GM23338 (cell line): ENCODE results near the gene LLPH. TPM values are rescaled to one million over a fixed set of nuclear protein-coding genes. Genes with fewer than 3 reads are reported as not detected.

Experiments used
- ATAC-seq: fragments of 200-7000 bp; cut with Tn5 transposase; 3 replicates; pipeline ENCODE4 v1.9.1; 2020
- DNase-seq: peaks from one replicate; pipeline ENCODE4 v3.0.0-alpha.2; 2015; ENCODE audit warnings: low spot score
- H2AFZ ChIP-seq: fragments of 200-600 bp; sonication (generic); 2 replicates; pipeline ENCODE4 v1.8.0; 2016; ENCODE audit warnings: antibody characterized with exemption, mild to moderate bottlenecking, moderate library complexity
- H3F3A ChIP-seq: fragments of 200-600 bp; sonication (generic); replicated peaks from 2 replicates; pipeline ENCODE4 v1.8.0; 2017; ENCODE audit warnings: antibody characterized with exemption, mixed run types, low read depth
- H3K27ac ChIP-seq: fragments of 200-600 bp; sonication (generic); 2 replicates; pipeline ENCODE4 v1.6.1; 2016; ENCODE audit warnings: low read depth
- H3K27me3 ChIP-seq: fragments of 200-600 bp; sonication (generic); 2 replicates; pipeline ENCODE4 v1.8.0; 2016; ENCODE audit warnings: mild to moderate bottlenecking, mixed run types, moderate library complexity; ENCODE audit not compliant: insufficient read depth
- H3K36me3 ChIP-seq: fragments of 200-600 bp; sonication (generic); 2 replicates; pipeline ENCODE4 v1.8.0; 2016; ENCODE audit warnings: mild to moderate bottlenecking; ENCODE audit not compliant: insufficient read depth
- H3K4me1 ChIP-seq: fragments of 200-600 bp; sonication (generic); 2 replicates; pipeline ENCODE4 v1.8.0; 2016; ENCODE audit warnings: mild to moderate bottlenecking, moderate library complexity; ENCODE audit not compliant: insufficient read depth
- H3K4me2 ChIP-seq: fragments of 200-600 bp; sonication (generic); 2 replicates; pipeline ENCODE4 v1.7.1; 2017; ENCODE audit warnings: mixed run types
- H3K4me3 ChIP-seq: fragments of 200-600 bp; sonication (generic); 2 replicates; pipeline ENCODE4 v1.6.1; 2016; ENCODE audit warnings: mixed run types
- H3K79me2 ChIP-seq: fragments of 200-600 bp; sonication (generic); replicated peaks from 2 replicates; pipeline ENCODE4 v1.8.0; 2017; ENCODE audit warnings: mild to moderate bottlenecking; ENCODE audit not compliant: insufficient read depth
- H3K9me2 ChIP-seq: fragments of 200-600 bp; sonication (generic); 2 replicates; pipeline ENCODE4 v1.8.0; 2017; ENCODE audit not compliant: insufficient read depth
- H4K20me1 ChIP-seq: fragments of 200-600 bp; sonication (generic); replicated peaks from 2 replicates; pipeline ENCODE4 v1.8.0; 2017; ENCODE audit warnings: mild to moderate bottlenecking; ENCODE audit not compliant: insufficient read depth
- H3K27ac Mint-ChIP-seq: 2 replicates; pipeline ENCODE4 v1.8.0; 2020; ENCODE audit warnings: inconsistent platforms, mild to moderate bottlenecking, moderate library complexity, mixed read lengths
- H3K27me3 Mint-ChIP-seq: 3 replicates; pipeline ENCODE4 v1.8.0; 2022; ENCODE audit warnings: low read depth, mild to moderate bottlenecking, moderate library complexity, mixed read lengths, inconsistent platforms; ENCODE audit not compliant: insufficient read depth, poor library complexity
- H3K36me3 Mint-ChIP-seq: 3 replicates; pipeline ENCODE4 v1.8.0; 2021; ENCODE audit warnings: low read depth, mild to moderate bottlenecking, inconsistent platforms, moderate library complexity, mixed read lengths
- H3K4me1 Mint-ChIP-seq: 3 replicates; pipeline ENCODE4 v1.8.0; 2020; ENCODE audit warnings: mild to moderate bottlenecking, inconsistent platforms, mixed read lengths
- H3K4me3 Mint-ChIP-seq: 3 replicates; pipeline ENCODE4 v1.8.0; 2021; ENCODE audit warnings: moderate library complexity, mild to moderate bottlenecking, inconsistent platforms, mixed read lengths
- H3K9me3 Mint-ChIP-seq: 3 replicates; pipeline ENCODE4 v1.8.0; 2020; ENCODE audit warnings: moderate library complexity, mild to moderate bottlenecking, inconsistent platforms, mixed read lengths
- CREB1 ChIP-seq: fragments of 250-450 bp; sonication (Bioruptor Pico); IDR thresholded peaks from 2 replicates; pipeline ENCODE4 v1.5.0; 2020; ENCODE audit warnings: low read depth, mild to moderate bottlenecking, moderate library complexity
- CTCF ChIP-seq, 2 experiments: fragments of 200-600 bp in 1 of 2; sonication (generic) in 1 of 2; conservative IDR thresholded peaks; 2 replicates each; pipeline versions ENCODE4 v1.5.1 to v1.6.1; 2016 to 2017; ENCODE audit warnings: antibody characterized with exemption in 2 of 2, low read depth in 2 of 2, mild to moderate bottlenecking in 2 of 2, moderate library complexity in 1 of 2
- ETS1 ChIP-seq: IDR thresholded peaks from 2 replicates; pipeline ENCODE4 v1.6.1; 2016; ENCODE audit warnings: antibody characterized with exemption
- EZH2 ChIP-seq: fragments of 200-600 bp; sonication (generic); IDR thresholded peaks from one replicate; pipeline ENCODE4 v1.8.0; 2017; ENCODE audit warnings: antibody characterized with exemption, mild to moderate bottlenecking, low read depth; ENCODE audit not compliant: unreplicated experiment
- EZH2phosphoT487 ChIP-seq: fragments of 200-600 bp; sonication (generic); IDR thresholded peaks from one replicate; pipeline ENCODE4 v1.8.1; 2018; ENCODE audit warnings: antibody characterized with exemption; ENCODE audit not compliant: unreplicated experiment
- JUNB ChIP-seq: IDR thresholded peaks from one replicate; pipeline ENCODE4 v1.6.1; 2016; ENCODE audit warnings: antibody characterized with exemption; ENCODE audit not compliant: unreplicated experiment
- NANOG ChIP-seq: IDR thresholded peaks from 2 replicates; pipeline ENCODE4 v1.6.1; 2016; ENCODE audit warnings: antibody characterized with exemption, borderline replicate concordance
- POLR2AphosphoS5 ChIP-seq: IDR thresholded peaks from 2 replicates; pipeline ENCODE4 v1.6.1; 2016; ENCODE audit warnings: antibody characterized with exemption, low read depth
- REST ChIP-seq: IDR thresholded peaks from one replicate; pipeline ENCODE4 v1.6.1; 2018; ENCODE audit warnings: antibody characterized with exemption; ENCODE audit not compliant: unreplicated experiment
- STAT1 ChIP-seq: IDR thresholded peaks from one replicate; pipeline ENCODE4 v1.6.1; 2016; ENCODE audit warnings: antibody characterized with exemption; ENCODE audit not compliant: unreplicated experiment
- ZNF114 ChIP-seq: fragments of 250-450 bp; sonication (Bioruptor Pico); IDR thresholded peaks from 2 replicates; pipeline ENCODE4 v1.5.0; 2020; ENCODE audit warnings: mild to moderate bottlenecking, moderate library complexity
- ZNF331 ChIP-seq: fragments of 250-450 bp; sonication (Bioruptor Pico); IDR thresholded peaks from 2 replicates; pipeline ENCODE4 v1.5.0; 2020; ENCODE audit warnings: low read depth, mild to moderate bottlenecking, moderate library complexity
- ZNF462 ChIP-seq: fragments of 250-450 bp; sonication (Bioruptor Pico); IDR thresholded peaks from 2 replicates; pipeline ENCODE4 v1.5.0; 2020; ENCODE audit warnings: mild to moderate bottlenecking, moderate library complexity
- polyA plus RNA-seq: library from polyadenylated mRNA; unstranded; fragments of >200 nt; fragmentation: Nextera tagmentation; extraction: Ambion mirVana; gene quantifications from 2 replicates; pipeline ENCODE4 v1.2.1, GENCODE V29; 2016
- total RNA-seq: library from RNA; depleted of rRNA; stranded (reverse); fragments of >200 nt; shearing (Covaris generic); gene quantifications from 2 replicates; pipeline ENCODE4 v1.2.3, GENCODE V29; 2014

Gene LLPH
- total and polyA plus RNA-seq, 2 experiments from 2014 or later: 10.7 to 56.6 TPM

GRCh38 chr12:66143868-66144267 is 13.3 kb upstream of the LLPH start:
- Histone ChIP-seq H3K4me1 (peaks cover 2% of the 10 kb centered on the region; the same call in 1 of the 2 replicates), H3F3A (no peaks in the 10 kb centered on the region), H2AFZ (no peak overlapping the region), H3K27ac (no peak overlapping the region), H4K20me1 (no peaks in the 10 kb centered on the region), H3K79me2 (no peaks in the 10 kb centered on the region), H3K36me3 (peaks cover 9% of the 10 kb centered on the region; the same call in 1 of the 2 replicates), H3K9me2 (no peaks in the 10 kb centered on the region), H3K4me2 (no peak overlapping the region), H3K4me3 (no peak overlapping the region), H3K27me3 (no peaks in the 10 kb centered on the region)
- peaks cover 7% of the 10 kb centered on the region for H3K4me1 Mint-ChIP-seq
- TF ChIP-seq REST (no peak), ZNF462 (CRISPR knock-in tag) (no peak), JUNB (no peak), ZNF114 (CRISPR knock-in tag) (no peak), CTCF (conservative IDR thresholded peaks at IDR 0.05; ENCODE audit: low read depth in 2 of 2) (no peak), CREB1 (CRISPR knock-in tag) (no peak), ZNF331 (no peak), STAT1 (no peak), ETS1 (no peak), EZH2phosphoT487 (no peak), POLR2AphosphoS5 (no peak), EZH2 (no peak), NANOG (no peak)
- no peak overlapping the region for H3K27ac Mint-ChIP-seq
- no peak overlapping the region for H3K4me3 Mint-ChIP-seq
- peaks cover 42% of the 10 kb centered on the region for H3K36me3 Mint-ChIP-seq
- ATAC-seq (no peak), DNase-seq (no peak)
- no peaks in the 10 kb centered on the region for H3K27me3 Mint-ChIP-seq
- peaks cover 27% of the 10 kb centered on the region for H3K9me3 Mint-ChIP-seq
